ENCODE results near the gene NDST1. TPM values are rescaled to one million over a fixed set of nuclear protein-coding genes. Genes with fewer than 3 reads are reported as not detected.

Gene NDST1
- total RNA-seq (2022; extraction: Qiagen RNA extraction), result 52.8 to 63.1 TPM (median 58.9 TPM) in 5 replicates

DNA sequence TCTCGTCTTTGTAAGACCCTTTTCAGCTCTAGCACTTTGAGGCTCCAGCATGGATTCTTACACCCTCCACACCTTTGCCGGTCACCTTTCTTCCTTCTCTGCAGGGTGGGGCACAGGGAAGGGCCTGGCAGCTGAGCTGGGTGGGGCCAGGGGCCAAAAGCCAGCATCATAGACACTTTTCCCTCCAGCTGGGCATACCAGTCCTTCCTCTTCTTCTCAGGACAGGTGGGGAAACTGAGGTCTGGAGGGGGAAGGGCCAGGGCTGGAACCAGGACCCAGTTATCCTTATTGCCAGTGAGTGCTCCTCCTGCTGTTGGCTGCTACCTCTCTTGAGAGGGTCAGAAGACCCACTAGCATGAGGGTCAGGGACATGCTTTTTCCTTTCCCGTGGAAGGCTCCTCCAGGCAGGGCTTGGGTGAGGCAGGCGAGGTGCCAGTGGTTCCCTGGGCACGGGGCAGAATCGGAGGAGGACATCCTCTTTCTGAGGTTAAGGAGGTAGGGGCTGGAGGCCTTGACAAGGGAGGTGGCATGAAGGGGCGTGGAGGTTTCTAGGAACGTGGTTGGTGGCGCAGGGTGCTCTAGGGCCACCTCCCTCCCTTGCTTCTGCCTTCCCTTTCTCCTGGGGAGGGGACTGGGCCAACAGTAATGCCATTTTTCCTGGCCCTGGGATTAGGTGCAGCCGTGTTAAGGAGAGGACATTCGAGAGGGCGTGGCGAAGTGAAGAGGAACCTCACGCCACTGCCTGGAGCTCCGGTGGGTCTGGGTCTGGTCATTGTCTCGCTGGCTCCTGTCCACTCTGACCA is at the start of gene NDST1:
Gene NDST1, plus strand, starts transcription at position 658 of the 803 bp plus-strand sequence. CDS start 13,124 bp downstream, outside the sequence.

Other genes with a start within 250 kb of the NDST1 start
- gene CAMK2A, start 218.4 kb upstream of the NDST1 start, total RNA-seq (2022; extraction: Qiagen RNA extraction), result 0.56 to 0.80 TPM (median 0.69 TPM) in 5 replicates
- gene ARSI, start 205.2 kb upstream of the NDST1 start, total RNA-seq (2022; extraction: Qiagen RNA extraction), result 30.6 to 37.4 TPM (median 32.4 TPM) in 5 replicates
- gene TCOF1, start 150.4 kb upstream of the NDST1 start, total RNA-seq (2022; extraction: Qiagen RNA extraction), result 67.4 to 79.8 TPM (median 72.7 TPM) in 5 replicates
- gene CD74, start 95.2 kb upstream of the NDST1 start, total RNA-seq (2022; extraction: Qiagen RNA extraction), result 0.07 to 0.09 TPM (median 0.08 TPM) in 3 of 5 replicates, not detected in the others
- 2,820 to 3,087 TPM (median 2,965 TPM) in 5 replicates for gene RPS14, start 58.4 kb upstream of the NDST1 start, total RNA-seq (2022; extraction: Qiagen RNA extraction)
- 19.3 to 24.4 TPM (median 22.3 TPM) in 5 replicates for gene SYNPO, start 132.5 kb downstream of the NDST1 start, total RNA-seq (2022; extraction: Qiagen RNA extraction)
- 0.03 to 0.06 TPM in 2 of 5 replicates, not detected in the others for gene MYOZ3, start 153.1 kb downstream of the NDST1 start, total RNA-seq (2022; extraction: Qiagen RNA extraction)
- 43.4 to 54.8 TPM (median 46.2 TPM) in 5 replicates for gene RBM22, start 192.9 kb downstream of the NDST1 start, total RNA-seq (2022; extraction: Qiagen RNA extraction)